ENCODE results near the gene SLC25A11. TPM values are rescaled to one million over a fixed set of nuclear protein-coding genes. Genes with fewer than 3 reads are reported as not detected.

Gene SLC25A11
- polyA plus RNA-seq, 1 of the 3 experiments (the other 2 are of a cell fraction) = 82.8 TPM

- Histone ChIP-seq H3K4me1 (ENCODE audit: control insufficient read depth in 1 of 2, insufficient read depth in 2 of 2, low read depth in 1 of 2, low read length in 1 of 2) (peaks cover 0 to 10% of the 10 kb centered on the region in 2 experiments; a peak in 1 of 4 replicates), H3K9me2 (no peaks in the 10 kb centered on the region), H3K4me2 (no peak overlapping the region), H4K20me1 (ENCODE audit: insufficient read depth) (no peaks in the 10 kb centered on the region), H3K79me2 (ENCODE audit: insufficient read depth) (no peaks in the 10 kb centered on the region), H3K9me3 (no peaks in the 10 kb centered on the region), H3F3A (replicated peaks; ENCODE audit: insufficient read depth) (no peaks in the 10 kb centered on the region), H3K27ac (ENCODE audit: low read depth in 2 of 2, low read length in 1 of 2) (no peak overlapping the region), H3K9ac (no peak overlapping the region), H2AFZ (ENCODE audit: low read depth) (no peak overlapping the region), H3K4me3 (ENCODE audit: low read depth in 2 of 2, low read length in 1 of 2) (no peak overlapping the region), H3K36me3 (replicated peaks in 1 of 2; ENCODE audit: control insufficient read depth in 1 of 2, insufficient read depth in 2 of 2, low read length in 1 of 2) (peaks cover 0 to 21% of the 10 kb centered on the region in 2 experiments), H3K27me3 (ENCODE audit: insufficient read depth) (no peaks in the 10 kb centered on the region)
- POLR2A ChIA-PET = no interaction called here
- CTCF ChIA-PET = interaction anchor here (1.3 to 6.5 kb wide), 3 partner anchors 11 to 113 kb away, joined by 5 to 47 read pairs (median 45); partner anchors contain the start of genes GLTPD2 and VMO1
- WGBS (ENCODE audit: low lambda C conversion rate) = 98% methylated on average over 30 of the region's 37 CpGs
- TF ChIP-seq FOSL2 (IDR thresholded peaks at IDR 0.05; ENCODE audit: borderline replicate concordance, low read depth) (no peak), TCF12 (IDR thresholded peaks at IDR 0.05) (no peak), USF2 (IDR thresholded peaks at IDR 0.05; ENCODE audit: borderline replicate concordance, low read depth, low read length) (no peak), FOXM1 (IDR thresholded peaks at IDR 0.05; ENCODE audit: low read depth) (no peak), MXI1 (IDR thresholded peaks at IDR 0.05; ENCODE audit: low read depth, low read length) (no peak)
- no peak for DNase-seq
Observed at GRCh38 chr17:4901108-4901647, 38.7 kb downstream of the SLC25A11 start.

- CTCF ChIA-PET = interaction anchor here (1.1 to 6.5 kb wide), 5 partner anchors 9 to 112 kb away, joined by 3 to 47 read pairs (median 15); partner anchors contain the start of genes GLTPD2, RNF167, SLC25A11 and VMO1
- WGBS (ENCODE audit: low lambda C conversion rate) = 94% methylated on average over 36 of the region's 65 CpGs
- peaks cover 0 to 10% of the 10 kb centered on the region in 2 experiments; a peak in 1 of 4 replicates for H3K4me1 ChIP-seq (ENCODE audit: control insufficient read depth in 1 of 2, insufficient read depth in 2 of 2, low read depth in 1 of 2, low read length in 1 of 2)
- no peaks in the 10 kb centered on the region for H3K79me2 ChIP-seq (ENCODE audit: insufficient read depth)
- H3K4me2 ChIP-seq = no peak overlapping the region
- H3K27me3 ChIP-seq (ENCODE audit: insufficient read depth) = no peaks in the 10 kb centered on the region
- DNase-seq = no peak
- no peaks in the 10 kb centered on the region for H4K20me1 ChIP-seq (ENCODE audit: insufficient read depth)
- no peak overlapping the region for H3K27ac ChIP-seq (ENCODE audit: low read depth in 2 of 2, low read length in 1 of 2)
- H3K9ac ChIP-seq = no peak overlapping the region
- no peaks in the 10 kb centered on the region for H3K9me2 ChIP-seq
- peaks cover 0 to 25% of the 10 kb centered on the region in 2 experiments for H3K36me3 ChIP-seq (replicated peaks in 1 of 2; ENCODE audit: control insufficient read depth in 1 of 2, insufficient read depth in 2 of 2, low read length in 1 of 2)
- no peaks in the 10 kb centered on the region for H3F3A ChIP-seq (replicated peaks; ENCODE audit: insufficient read depth)
- H2AFZ ChIP-seq (ENCODE audit: low read depth) = no peak overlapping the region
- no peak overlapping the region for H3K4me3 ChIP-seq (ENCODE audit: low read depth in 2 of 2, low read length in 1 of 2)
- POLR2A ChIA-PET = no interaction called here
- H3K9me3 ChIP-seq = no peaks in the 10 kb centered on the region
- no peak for TF ChIP-seq SMC3 (IDR thresholded peaks at IDR 0.05; ENCODE audit: low read depth, low read length)
- no peak for TF ChIP-seq MAX (IDR thresholded peaks at IDR 0.05; ENCODE audit: low read depth)
- TF ChIP-seq ZBTB33 (IDR thresholded peaks at IDR 0.05; ENCODE audit: borderline replicate concordance, low read depth) = no peak
- no peak for TF ChIP-seq NRF1 (IDR thresholded peaks at IDR 0.05; ENCODE audit: low read depth, low read length)
- TF ChIP-seq IRF3 (IDR thresholded peaks at IDR 0.05; ENCODE audit: low read depth, low read length) = no peak
- TF ChIP-seq RXRA (IDR thresholded peaks at IDR 0.05; ENCODE audit: borderline replicate concordance, low read depth) = no peak
- no peak for TF ChIP-seq SIN3A (IDR thresholded peaks at IDR 0.05; ENCODE audit: borderline replicate concordance, low read depth, low read length)
- no peak for TF ChIP-seq TAF1 (IDR thresholded peaks at IDR 0.05; ENCODE audit: borderline replicate concordance, low read depth, low read length)
- no peak for TF ChIP-seq FOXJ3 (CRISPR knock-in tag; IDR thresholded peaks at IDR 0.05)
- no peak for TF ChIP-seq GATA2 (CRISPR knock-in tag; IDR thresholded peaks at IDR 0.05)
- TF ChIP-seq GABPA (IDR thresholded peaks at IDR 0.05; ENCODE audit: low read depth) = no peak
- no peak for TF ChIP-seq POLR2AphosphoS5 (IDR thresholded peaks at IDR 0.05; ENCODE audit: low read depth, low read length)
- TF ChIP-seq FOSL2 (IDR thresholded peaks at IDR 0.05; ENCODE audit: borderline replicate concordance, low read depth) = no peak
- TF ChIP-seq EZH2phosphoT487 (IDR thresholded peaks at IDR 0.05; ENCODE audit: borderline replicate concordance, low read depth) = no peak
- no peak for TF ChIP-seq RAD21 (IDR thresholded peaks at IDR 0.05; ENCODE audit: low read length)
- TF ChIP-seq NFIC (IDR thresholded peaks at IDR 0.05; ENCODE audit: borderline replicate concordance) = no peak
Observed at GRCh38 chr17:4900231-4901107, 39.4 kb downstream of the SLC25A11 start.
